Gastroesophageal sphincter (tissue), 3 donors: Measurements from ENCODE around the gene LIN9.

Experiments used
- CTCF ChIP-seq, 4 experiments: fragments of 200-600 bp in 2 of 4; fragments of 450-650 bp in 2 of 4; sonication (generic) in 1 of 4; IDR thresholded peaks; one replicate each; pipeline ENCODE4 v1.5.1; 2017 to 2019; ENCODE audit warnings: antibody characterized with exemption in 4 of 4, mild to moderate bottlenecking in 2 of 4, moderate library complexity in 2 of 4
- EP300 ChIP-seq: sonication (generic); formaldehyde crosslinking; IDR thresholded peaks from one replicate; pipeline ENCODE4 v1.6.1; 2017; ENCODE audit warnings: antibody characterized with exemption, mild to moderate bottlenecking
- POLR2A ChIP-seq, 2 donors: fragments of 450-650 bp; IDR thresholded peaks; one replicate each; pipeline ENCODE4 v1.6.1; 2017; ENCODE audit warnings: antibody characterized with exemption in 2 of 2, mild to moderate bottlenecking in 2 of 2, moderate library complexity in 1 of 2

- TF ChIP-seq EP300 (no peak), CTCF (IDR thresholded peaks at IDR 0.05) (no peak), POLR2A (IDR thresholded peaks at IDR 0.05) (no peak)
Observed at GRCh38 chr1:226255380-226255779, 53.6 kb downstream of the LIN9 start.
